GM19455 (cell line): ENCODE results near the gene B4GALNT4.
"Not testable (repeated sequence)": the region's sequence is repeated elsewhere in the genome, so short reads cannot be mapped to it uniquely, and the experiment has no call there.

Experiments
- ATAC-seq: cut with Tn5 transposase; IDR thresholded peaks from one replicate; pipeline ENCODE4 v1.9.1; 2021; ENCODE audit not compliant: unreplicated experiment

The B4GALNT4 gene

GRCh38 chr11:334264-334994, 34.9 kb upstream of the B4GALNT4 start:
- ATAC-seq, result no peak

GRCh38 chr11:335779-336658, 33.3 kb upstream of the B4GALNT4 start:
- ATAC-seq, result no peak

GRCh38 chr11:336659-337198, 32.6 kb upstream of the B4GALNT4 start:
- no peak for ATAC-seq

- ATAC-seq, result no peak
Observed at GRCh38 chr11:337711-338110, 31.6 kb upstream of the B4GALNT4 start.

GRCh38 chr11:339963-340362, 29.3 kb upstream of the B4GALNT4 start:
- no peak for ATAC-seq

- ATAC-seq, result no peak
Observed at GRCh38 chr11:340539-341512, 28.5 kb upstream of the B4GALNT4 start.

- no peak for ATAC-seq
Observed at GRCh38 chr11:342328-342727, 27.0 kb upstream of the B4GALNT4 start.

GRCh38 chr11:344836-345578, 24.3 kb upstream of the B4GALNT4 start:
- ATAC-seq, result no peak

GRCh38 chr11:346529-346928, 22.8 kb upstream of the B4GALNT4 start:
- no peak for ATAC-seq

- ATAC-seq, result not testable (repeated sequence)
Observed at GRCh38 chr11:349270-349954, 19.9 kb upstream of the B4GALNT4 start.

- not testable (repeated sequence) for ATAC-seq
Observed at GRCh38 chr11:350033-350722, 19.1 kb upstream of the B4GALNT4 start.

GRCh38 chr11:350723-351255, 18.5 kb upstream of the B4GALNT4 start:
- no peak for ATAC-seq

GRCh38 chr11:351411-351810, 17.9 kb upstream of the B4GALNT4 start:
- ATAC-seq, result no peak

- ATAC-seq, result no peak
Observed at GRCh38 chr11:352456-353031, 16.8 kb upstream of the B4GALNT4 start.

- no peak for ATAC-seq
Observed at GRCh38 chr11:353179-353873, 16.0 kb upstream of the B4GALNT4 start.

GRCh38 chr11:355581-356458, 13.5 kb upstream of the B4GALNT4 start:
- no peak for ATAC-seq

GRCh38 chr11:356610-357009, 12.7 kb upstream of the B4GALNT4 start:
- ATAC-seq, result no peak
